Coronary artery (tissue), 2 donors: ENCODE data around the gene PXYLP1.

Experiments
- DNase-seq: peaks from one replicate; pipeline ENCODE4 v3.0.0-alpha.2; 2017; ENCODE audit warnings: low spot score
- H3K27ac ChIP-seq, 2 donors: fragments of 200-600 bp; sonication (generic); one replicate each; pipeline ENCODE4 v1.5.1; 2016 to 2019
- H3K4me3 ChIP-seq: fragments of 200-600 bp; sonication (generic); 2 replicates; pipeline ENCODE4 v1.5.1; 2016; ENCODE audit warnings: mild to moderate bottlenecking, moderate library complexity
- TF ChIP-seq, protein P1 (sequence below): fragments of 200-600 bp; sonication (generic); IDR thresholded peaks from one replicate; pipeline ENCODE4 v1.5.1; 2019; ENCODE audit warnings: antibody characterized with exemption

Gene PXYLP1

DNA sequence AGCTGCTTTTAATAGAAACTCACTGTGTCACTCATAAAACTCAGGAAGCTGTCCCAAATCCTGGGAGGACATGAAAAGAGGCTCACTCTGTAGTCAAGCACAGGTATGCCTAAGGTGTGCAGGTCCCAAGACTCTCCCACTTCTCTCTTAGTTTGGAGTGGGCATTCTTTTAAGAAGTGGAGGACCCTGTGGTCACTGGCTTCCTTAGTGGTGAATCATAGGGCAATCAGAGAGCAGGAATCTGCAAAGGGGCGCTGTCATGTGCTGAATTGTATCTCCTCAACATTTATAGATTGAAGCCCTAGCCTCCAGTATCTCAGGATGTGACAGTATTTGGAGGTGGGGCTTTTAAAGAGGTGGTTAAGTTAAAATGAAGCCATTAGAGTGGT is 89.5 kb downstream of the PXYLP1 start:
- DNase-seq = no peak
- TF ChIP-seq, protein P1, sequence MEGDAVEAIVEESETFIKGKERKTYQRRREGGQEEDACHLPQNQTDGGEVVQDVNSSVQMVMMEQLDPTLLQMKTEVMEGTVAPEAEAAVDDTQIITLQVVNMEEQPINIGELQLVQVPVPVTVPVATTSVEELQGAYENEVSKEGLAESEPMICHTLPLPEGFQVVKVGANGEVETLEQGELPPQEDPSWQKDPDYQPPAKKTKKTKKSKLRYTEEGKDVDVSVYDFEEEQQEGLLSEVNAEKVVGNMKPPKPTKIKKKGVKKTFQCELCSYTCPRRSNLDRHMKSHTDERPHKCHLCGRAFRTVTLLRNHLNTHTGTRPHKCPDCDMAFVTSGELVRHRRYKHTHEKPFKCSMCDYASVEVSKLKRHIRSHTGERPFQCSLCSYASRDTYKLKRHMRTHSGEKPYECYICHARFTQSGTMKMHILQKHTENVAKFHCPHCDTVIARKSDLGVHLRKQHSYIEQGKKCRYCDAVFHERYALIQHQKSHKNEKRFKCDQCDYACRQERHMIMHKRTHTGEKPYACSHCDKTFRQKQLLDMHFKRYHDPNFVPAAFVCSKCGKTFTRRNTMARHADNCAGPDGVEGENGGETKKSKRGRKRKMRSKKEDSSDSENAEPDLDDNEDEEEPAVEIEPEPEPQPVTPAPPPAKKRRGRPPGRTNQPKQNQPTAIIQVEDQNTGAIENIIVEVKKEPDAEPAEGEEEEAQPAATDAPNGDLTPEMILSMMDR = no peak
- no peak overlapping the region for H3K27ac ChIP-seq
- H3K4me3 ChIP-seq = no peak overlapping the region

DNA sequence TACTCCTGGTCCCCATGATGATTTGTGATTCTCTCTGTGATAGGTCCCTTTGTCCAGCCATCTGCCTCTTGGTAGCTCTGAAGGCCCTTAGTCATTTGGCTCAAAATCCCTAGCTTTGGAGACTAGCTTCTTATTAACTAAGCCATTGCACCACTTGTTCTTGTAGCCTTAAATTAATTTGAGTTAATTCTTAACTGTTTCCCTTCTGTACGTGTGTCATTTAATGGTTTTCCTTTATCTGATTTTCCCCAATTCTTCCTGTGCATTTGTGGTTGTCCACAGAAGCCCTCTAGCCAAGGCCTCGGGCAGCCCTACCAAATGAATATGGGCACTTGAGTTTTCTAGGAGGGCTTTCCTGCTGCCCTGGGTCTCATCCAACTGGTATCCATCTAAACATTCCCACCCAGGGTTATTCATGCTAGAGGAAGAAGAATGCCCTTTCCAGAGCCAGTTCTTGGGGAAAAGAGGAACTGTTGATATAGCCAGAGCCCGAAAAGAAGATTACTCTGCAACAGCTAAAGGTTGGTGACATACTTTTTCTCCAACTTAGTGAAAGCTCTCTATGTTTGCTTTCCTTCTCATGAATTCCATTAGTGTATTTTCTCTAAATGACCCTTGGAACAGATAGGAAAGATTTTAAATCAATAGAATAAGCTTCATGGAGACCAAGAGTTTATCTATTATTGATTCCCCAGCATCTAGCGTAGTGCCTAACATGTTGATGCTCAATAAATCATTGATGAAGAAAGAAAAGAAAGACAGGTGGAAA is 92.5 kb downstream of the PXYLP1 start:
- H3K4me3 ChIP-seq = no peak overlapping the region
- DNase-seq = no peak
- no peak overlapping the region for H3K27ac ChIP-seq
- TF ChIP-seq, protein P1 = no peak

DNA sequence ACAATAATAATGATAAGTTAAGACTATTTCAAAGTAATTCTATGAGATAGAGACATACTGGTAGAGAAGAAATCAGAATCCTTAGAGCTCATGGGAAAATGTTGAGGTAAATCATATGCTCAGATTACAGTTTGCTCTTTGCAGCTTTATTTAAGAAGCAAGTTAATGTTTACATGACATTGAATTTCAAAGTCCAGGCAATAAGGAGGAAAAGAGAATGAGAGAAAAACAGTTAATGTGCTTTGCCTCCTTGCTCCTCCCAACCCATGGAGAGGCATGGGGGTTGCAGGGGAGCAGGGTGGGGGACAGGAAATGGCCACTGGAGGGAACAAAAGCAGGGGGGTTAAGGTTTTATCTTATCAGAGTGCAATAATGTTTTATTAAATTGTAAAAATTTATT is 94.5 kb downstream of the PXYLP1 start:
- H3K4me3 ChIP-seq = no peak overlapping the region
- TF ChIP-seq, protein P1 = no peak

DNA sequence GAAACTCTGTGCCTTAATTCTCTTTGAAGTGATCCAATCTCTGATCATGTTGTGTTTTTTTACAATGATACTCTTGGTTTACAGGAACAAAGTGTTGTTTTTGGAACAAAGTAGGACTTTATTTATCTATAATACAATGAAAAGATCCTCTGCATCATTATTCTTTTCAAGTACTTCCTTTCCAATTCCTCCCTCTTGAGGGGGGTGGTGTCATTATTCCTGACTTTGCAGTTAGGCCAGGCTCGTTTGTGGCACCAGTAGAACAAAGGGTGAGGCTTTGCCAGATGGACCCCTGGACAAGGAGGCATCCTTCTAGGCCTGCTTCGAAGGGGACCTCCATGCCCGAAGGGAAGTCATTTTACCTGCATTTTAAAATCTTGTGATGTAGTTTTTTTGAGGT is 95.0 kb downstream of the PXYLP1 start:
- no peak for DNase-seq
- no peak overlapping the region for H3K27ac ChIP-seq
- TF ChIP-seq, protein P1 = no peak
- H3K4me3 ChIP-seq = no peak overlapping the region

More for the DNA sequence above, 94.5 kb downstream of the PXYLP1 start:
- no peak for DNase-seq
- H3K27ac ChIP-seq = no peak overlapping the region

DNA sequence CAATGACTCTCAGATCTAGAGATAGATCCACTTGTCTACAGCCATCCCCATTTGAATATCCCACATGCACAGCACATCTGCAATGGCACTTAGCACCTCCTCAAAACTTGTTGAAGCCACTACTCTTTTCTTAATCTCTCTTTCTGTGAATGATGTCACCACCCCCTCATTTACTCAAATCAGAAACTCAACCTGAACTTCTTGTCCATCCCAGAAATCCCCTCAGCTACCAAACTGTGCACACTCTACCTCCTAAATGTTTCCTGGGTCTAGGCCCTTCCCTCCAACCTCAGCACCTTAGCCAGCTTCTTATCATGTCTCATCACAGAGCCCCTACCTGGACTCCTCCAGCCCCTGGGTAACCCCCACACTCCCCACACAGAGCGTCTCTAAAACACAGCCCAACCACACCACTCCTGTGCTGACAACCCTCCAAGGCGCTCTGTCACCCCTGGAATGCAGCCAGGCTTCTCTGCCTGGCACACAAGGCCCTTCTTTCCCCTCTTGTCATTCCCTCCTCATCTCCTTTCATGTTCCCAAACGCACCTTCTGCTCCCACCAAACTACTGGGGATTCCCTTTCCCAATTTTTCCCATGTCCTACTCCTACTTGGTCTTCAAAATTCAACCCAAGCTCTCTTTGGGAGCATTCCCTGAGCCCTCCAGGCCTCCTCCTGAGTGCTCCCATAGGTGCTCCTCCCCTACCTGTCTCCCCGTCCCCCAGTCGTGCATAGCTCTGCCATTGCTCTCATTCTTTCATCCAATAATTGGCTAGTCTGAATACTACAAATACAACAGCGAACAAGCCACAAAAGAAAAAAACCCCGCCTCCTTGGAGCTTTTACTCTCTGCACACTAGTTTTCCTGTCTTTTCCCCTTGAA is 96.9 kb downstream of the PXYLP1 start:
- no peak overlapping the region for H3K27ac ChIP-seq
- DNase-seq = no peak
- no peak overlapping the region for H3K4me3 ChIP-seq
- TF ChIP-seq, protein P1 = no peak

DNA sequence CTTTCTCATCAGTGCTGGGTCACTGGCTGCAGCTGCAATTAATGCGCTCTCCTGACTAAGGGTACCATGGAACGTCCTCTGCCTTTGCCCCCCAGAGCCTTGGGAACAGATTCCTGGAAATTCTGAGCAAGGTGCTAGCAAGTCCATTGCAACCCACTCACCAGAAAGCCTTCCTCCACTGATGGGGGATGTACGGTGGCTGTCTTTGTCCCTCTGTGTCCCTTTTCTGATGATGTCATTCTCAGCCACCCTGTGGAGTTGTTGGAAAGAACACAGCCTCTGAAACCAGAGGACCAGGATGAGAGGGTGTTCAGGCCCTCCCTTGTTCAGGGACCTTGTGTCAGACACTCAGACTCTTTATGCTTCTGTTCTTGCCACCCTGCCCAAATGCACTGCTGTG is 98.6 kb downstream of the PXYLP1 start:
- no peak overlapping the region for H3K27ac ChIP-seq
- TF ChIP-seq, protein P1 = no peak
- no peak for DNase-seq
- no peak overlapping the region for H3K4me3 ChIP-seq
